ENCODE measurements around the gene AMHR2.

AMHR2 gene

DNA sequence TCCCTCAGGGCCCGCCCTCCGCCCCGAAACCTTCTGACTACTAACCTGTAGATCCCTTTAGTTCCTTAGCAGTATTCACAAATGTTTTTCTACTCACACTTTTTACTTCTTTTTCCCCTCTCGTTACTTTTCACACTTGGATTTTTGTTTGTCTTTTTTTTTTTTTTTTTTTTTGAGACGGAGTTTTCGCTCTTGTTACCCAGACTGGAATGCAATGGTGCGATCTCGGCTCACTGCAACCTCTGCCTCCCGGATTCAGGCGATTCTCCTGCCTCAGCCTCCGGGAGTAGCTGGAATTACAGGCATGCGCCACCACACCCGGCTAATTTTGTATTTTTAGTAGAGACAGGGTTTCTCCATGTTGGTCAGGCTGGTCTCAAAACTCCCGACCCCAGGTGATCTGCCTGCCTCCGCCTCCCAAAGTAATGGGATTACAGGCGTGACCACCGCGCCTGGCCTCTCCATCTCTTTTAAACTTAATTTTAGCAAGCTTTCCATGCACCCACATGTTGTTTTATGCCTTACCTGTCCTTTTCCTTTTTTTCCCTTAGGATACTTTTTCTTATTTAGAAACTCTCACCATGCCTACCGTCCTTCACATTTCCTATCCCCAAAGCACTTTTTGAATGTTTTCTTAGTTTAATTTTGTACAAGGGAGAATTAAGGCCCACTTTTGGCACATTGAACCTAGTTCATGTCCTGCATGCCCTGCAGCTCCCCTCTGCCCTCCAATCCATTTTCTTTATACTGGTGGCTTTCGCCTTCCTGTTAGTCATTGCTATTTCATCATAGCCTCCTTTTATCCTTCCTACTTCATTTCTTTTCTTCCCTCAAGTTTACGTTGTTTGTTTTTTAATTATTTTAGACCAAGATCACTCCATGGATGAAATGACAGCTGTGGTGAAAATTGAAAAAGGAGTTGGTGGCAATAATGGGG lies 42.6 kb upstream of the AMHR2 start (continued):
- TF ChIP-seq, protein P1, sequence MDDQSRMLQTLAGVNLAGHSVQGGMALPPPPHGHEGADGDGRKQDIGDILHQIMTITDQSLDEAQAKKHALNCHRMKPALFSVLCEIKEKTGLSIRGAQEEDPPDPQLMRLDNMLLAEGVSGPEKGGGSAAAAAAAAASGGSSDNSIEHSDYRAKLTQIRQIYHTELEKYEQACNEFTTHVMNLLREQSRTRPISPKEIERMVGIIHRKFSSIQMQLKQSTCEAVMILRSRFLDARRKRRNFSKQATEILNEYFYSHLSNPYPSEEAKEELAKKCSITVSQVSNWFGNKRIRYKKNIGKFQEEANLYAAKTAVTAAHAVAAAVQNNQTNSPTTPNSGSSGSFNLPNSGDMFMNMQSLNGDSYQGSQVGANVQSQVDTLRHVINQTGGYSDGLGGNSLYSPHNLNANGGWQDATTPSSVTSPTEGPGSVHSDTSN (CRISPR knock-in tag; IDR thresholded peaks at IDR 0.05) = no peak
- TF ChIP-seq, protein P2, sequence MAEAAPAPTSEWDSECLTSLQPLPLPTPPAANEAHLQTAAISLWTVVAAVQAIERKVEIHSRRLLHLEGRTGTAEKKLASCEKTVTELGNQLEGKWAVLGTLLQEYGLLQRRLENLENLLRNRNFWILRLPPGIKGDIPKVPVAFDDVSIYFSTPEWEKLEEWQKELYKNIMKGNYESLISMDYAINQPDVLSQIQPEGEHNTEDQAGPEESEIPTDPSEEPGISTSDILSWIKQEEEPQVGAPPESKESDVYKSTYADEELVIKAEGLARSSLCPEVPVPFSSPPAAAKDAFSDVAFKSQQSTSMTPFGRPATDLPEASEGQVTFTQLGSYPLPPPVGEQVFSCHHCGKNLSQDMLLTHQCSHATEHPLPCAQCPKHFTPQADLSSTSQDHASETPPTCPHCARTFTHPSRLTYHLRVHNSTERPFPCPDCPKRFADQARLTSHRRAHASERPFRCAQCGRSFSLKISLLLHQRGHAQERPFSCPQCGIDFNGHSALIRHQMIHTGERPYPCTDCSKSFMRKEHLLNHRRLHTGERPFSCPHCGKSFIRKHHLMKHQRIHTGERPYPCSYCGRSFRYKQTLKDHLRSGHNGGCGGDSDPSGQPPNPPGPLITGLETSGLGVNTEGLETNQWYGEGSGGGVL (tag by site-specific recombination; IDR thresholded peaks at IDR 0.05) = no peak; the same call in 1 of the 2 replicates
- no peak for TF ChIP-seq HOXC10 (CRISPR knock-in tag; IDR thresholded peaks at IDR 0.05)
- TF ChIP-seq KLF16 (tag by site-specific recombination; IDR thresholded peaks at IDR 0.05) = 0 out of 2 replicates have a peak, but pooled peaks have one; percentile 63
- TF ChIP-seq ZNF2 (tag by site-specific recombination; IDR thresholded peaks at IDR 0.05) = peak; percentile 48; the same call in 1 of the 2 replicates
- no peak for TF ChIP-seq ZNF701 (tag by site-specific recombination; IDR thresholded peaks at IDR 0.05)
- 0 out of 2 replicates have a peak, but pooled peaks have one; percentile 28 for TF ChIP-seq ZNF324 (tag by site-specific recombination; IDR thresholded peaks at IDR 0.05)
- TF ChIP-seq, protein P3, sequence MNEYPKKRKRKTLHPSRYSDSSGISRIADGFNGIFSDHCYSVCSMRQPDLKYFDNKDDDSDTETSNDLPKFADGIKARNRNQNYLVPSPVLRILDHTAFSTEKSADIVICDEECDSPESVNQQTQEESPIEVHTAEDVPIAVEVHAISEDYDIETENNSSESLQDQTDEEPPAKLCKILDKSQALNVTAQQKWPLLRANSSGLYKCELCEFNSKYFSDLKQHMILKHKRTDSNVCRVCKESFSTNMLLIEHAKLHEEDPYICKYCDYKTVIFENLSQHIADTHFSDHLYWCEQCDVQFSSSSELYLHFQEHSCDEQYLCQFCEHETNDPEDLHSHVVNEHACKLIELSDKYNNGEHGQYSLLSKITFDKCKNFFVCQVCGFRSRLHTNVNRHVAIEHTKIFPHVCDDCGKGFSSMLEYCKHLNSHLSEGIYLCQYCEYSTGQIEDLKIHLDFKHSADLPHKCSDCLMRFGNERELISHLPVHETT (tag by site-specific recombination; IDR thresholded peaks at IDR 0.05) = peak; percentile 38; the same call in 1 of the 2 replicates
- TF ChIP-seq, protein P4, sequence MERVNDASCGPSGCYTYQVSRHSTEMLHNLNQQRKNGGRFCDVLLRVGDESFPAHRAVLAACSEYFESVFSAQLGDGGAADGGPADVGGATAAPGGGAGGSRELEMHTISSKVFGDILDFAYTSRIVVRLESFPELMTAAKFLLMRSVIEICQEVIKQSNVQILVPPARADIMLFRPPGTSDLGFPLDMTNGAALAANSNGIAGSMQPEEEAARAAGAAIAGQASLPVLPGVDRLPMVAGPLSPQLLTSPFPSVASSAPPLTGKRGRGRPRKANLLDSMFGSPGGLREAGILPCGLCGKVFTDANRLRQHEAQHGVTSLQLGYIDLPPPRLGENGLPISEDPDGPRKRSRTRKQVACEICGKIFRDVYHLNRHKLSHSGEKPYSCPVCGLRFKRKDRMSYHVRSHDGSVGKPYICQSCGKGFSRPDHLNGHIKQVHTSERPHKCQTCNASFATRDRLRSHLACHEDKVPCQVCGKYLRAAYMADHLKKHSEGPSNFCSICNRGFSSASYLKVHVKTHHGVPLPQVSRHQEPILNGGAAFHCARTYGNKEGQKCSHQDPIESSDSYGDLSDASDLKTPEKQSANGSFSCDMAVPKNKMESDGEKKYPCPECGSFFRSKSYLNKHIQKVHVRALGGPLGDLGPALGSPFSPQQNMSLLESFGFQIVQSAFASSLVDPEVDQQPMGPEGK (tag by site-specific recombination; IDR thresholded peaks at IDR 0.05) = peak; percentile 56; the same call in 1 of the 2 replicates
- TF ChIP-seq, protein P5, sequence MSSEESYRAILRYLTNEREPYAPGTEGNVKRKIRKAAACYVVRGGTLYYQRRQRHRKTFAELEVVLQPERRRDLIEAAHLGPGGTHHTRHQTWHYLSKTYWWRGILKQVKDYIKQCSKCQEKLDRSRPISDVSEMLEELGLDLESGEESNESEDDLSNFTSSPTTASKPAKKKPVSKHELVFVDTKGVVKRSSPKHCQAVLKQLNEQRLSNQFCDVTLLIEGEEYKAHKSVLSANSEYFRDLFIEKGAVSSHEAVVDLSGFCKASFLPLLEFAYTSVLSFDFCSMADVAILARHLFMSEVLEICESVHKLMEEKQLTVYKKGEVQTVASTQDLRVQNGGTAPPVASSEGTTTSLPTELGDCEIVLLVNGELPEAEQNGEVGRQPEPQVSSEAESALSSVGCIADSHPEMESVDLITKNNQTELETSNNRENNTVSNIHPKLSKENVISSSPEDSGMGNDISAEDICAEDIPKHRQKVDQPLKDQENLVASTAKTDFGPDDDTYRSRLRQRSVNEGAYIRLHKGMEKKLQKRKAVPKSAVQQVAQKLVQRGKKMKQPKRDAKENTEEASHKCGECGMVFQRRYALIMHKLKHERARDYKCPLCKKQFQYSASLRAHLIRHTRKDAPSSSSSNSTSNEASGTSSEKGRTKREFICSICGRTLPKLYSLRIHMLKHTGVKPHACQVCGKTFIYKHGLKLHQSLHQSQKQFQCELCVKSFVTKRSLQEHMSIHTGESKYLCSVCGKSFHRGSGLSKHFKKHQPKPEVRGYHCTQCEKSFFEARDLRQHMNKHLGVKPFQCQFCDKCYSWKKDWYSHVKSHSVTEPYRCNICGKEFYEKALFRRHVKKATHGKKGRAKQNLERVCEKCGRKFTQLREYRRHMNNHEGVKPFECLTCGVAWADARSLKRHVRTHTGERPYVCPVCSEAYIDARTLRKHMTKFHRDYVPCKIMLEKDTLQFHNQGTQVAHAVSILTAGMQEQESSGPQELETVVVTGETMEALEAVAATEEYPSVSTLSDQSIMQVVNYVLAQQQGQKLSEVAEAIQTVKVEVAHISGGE (tag by site-specific recombination; conservative IDR thresholded peaks at IDR 0.05; ENCODE audit: low read depth) = no peak
- TF ChIP-seq ZNF777 (tag by site-specific recombination; IDR thresholded peaks at IDR 0.05; ENCODE audit: borderline replicate concordance) = no peak
- TF ChIP-seq MZF1 (tag by site-specific recombination; IDR thresholded peaks at IDR 0.05; ENCODE audit: borderline replicate concordance) = no peak
- TF ChIP-seq, protein P6, sequence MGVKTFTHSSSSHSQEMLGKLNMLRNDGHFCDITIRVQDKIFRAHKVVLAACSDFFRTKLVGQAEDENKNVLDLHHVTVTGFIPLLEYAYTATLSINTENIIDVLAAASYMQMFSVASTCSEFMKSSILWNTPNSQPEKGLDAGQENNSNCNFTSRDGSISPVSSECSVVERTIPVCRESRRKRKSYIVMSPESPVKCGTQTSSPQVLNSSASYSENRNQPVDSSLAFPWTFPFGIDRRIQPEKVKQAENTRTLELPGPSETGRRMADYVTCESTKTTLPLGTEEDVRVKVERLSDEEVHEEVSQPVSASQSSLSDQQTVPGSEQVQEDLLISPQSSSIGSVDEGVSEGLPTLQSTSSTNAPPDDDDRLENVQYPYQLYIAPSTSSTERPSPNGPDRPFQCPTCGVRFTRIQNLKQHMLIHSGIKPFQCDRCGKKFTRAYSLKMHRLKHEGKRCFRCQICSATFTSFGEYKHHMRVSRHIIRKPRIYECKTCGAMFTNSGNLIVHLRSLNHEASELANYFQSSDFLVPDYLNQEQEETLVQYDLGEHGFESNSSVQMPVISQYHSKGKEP (tag by site-specific recombination; IDR thresholded peaks at IDR 0.05) = no peak
- peak; percentile 94 for TF ChIP-seq SCRT1 (tag by site-specific recombination; IDR thresholded peaks at IDR 0.05; ENCODE audit: borderline replicate concordance)
- TF ChIP-seq KLF7 (tag by site-specific recombination; IDR thresholded peaks at IDR 0.05; ENCODE audit: borderline replicate concordance) = peak; percentile 30; the same call in 1 of the 2 replicates
- TF ChIP-seq IKZF3 (tag by site-specific recombination; IDR thresholded peaks at IDR 0.05) = peak; percentile 17; the same call in 1 of the 2 replicates
- peak; percentile 91 for TF ChIP-seq ZBTB8A (tag by site-specific recombination; IDR thresholded peaks at IDR 0.05)
- no peak for TF ChIP-seq ZNF558 (tag by site-specific recombination; IDR thresholded peaks at IDR 0.05)
- TF ChIP-seq, protein P7, sequence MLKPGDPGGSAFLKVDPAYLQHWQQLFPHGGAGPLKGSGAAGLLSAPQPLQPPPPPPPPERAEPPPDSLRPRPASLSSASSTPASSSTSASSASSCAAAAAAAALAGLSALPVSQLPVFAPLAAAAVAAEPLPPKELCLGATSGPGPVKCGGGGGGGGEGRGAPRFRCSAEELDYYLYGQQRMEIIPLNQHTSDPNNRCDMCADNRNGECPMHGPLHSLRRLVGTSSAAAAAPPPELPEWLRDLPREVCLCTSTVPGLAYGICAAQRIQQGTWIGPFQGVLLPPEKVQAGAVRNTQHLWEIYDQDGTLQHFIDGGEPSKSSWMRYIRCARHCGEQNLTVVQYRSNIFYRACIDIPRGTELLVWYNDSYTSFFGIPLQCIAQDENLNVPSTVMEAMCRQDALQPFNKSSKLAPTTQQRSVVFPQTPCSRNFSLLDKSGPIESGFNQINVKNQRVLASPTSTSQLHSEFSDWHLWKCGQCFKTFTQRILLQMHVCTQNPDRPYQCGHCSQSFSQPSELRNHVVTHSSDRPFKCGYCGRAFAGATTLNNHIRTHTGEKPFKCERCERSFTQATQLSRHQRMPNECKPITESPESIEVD (tag by site-specific recombination; IDR thresholded peaks at IDR 0.05) = no peak

All from HEK293 (cell line).